HEK293 (cell line): ENCODE data around the gene PAK1.

Source experiments
- CTCF ChIA-PET: fragments of 350-600 bp; formaldehyde crosslinking; extraction: SDS; loops from one replicate; lab custom pipeline; 2021; ENCODE audit warnings: antibody characterized with exemption; lab: Yijun Ruan, JAX
- POLR2A ChIA-PET: fragments of 300-600 bp; formaldehyde crosslinking; extraction: SDS; loops from one replicate; lab custom pipeline; 2020; ENCODE audit warnings: antibody characterized with exemption, inconsistent platforms; lab: Yijun Ruan, JAX
- H3K27ac ChIP-seq: fragments of 200-500 bp; sonication (Bioruptor generic); 2 replicates; pipeline ENCODE4 v1.5.1; 2014; ENCODE audit warnings: low read depth, low read length, control low read depth, inconsistent platforms; ENCODE audit errors: extremely low read depth
- H3K36me3 ChIP-seq, 2 experiments: fragments of 200-500 bp in 1 of 2; sonication (Bioruptor generic) in 1 of 2; 1 replicate in 1 of 2; 2 replicates in 1 of 2; pipeline ENCODE4 v1.5.1; 2014 to 2017; ENCODE audit warnings: inconsistent platforms in 2 of 2, low read length in 2 of 2; ENCODE audit not compliant: control insufficient read depth in 2 of 2, insufficient read depth in 1 of 2
- H3K4me1 ChIP-seq: fragments of 200-500 bp; sonication (Bioruptor generic); 2 replicates; pipeline ENCODE4 v1.5.1; 2014; ENCODE audit warnings: mild to moderate bottlenecking, low read length, inconsistent platforms; ENCODE audit not compliant: control insufficient read depth, insufficient read depth
- H3K4me3 ChIP-seq: 2 replicates; pipeline ENCODE4 v1.5.1; 2011; ENCODE audit warnings: low read depth, mild to moderate bottlenecking, control low read depth, low read length, moderate library complexity
- H3K9me3 ChIP-seq: fragments of 200-500 bp; sonication (Bioruptor generic); 2 replicates; pipeline ENCODE4 v1.5.1; 2014; ENCODE audit warnings: low read depth, low read length, inconsistent platforms; ENCODE audit not compliant: control insufficient read depth, insufficient read depth
- GLI2 ChIP-seq: fragments of 450-650 bp; formaldehyde crosslinking; IDR thresholded peaks from 2 replicates; pipeline ENCODE4; 2017; ENCODE audit warnings: missing biosample characterization, missing genetic modification characterization, low read depth, borderline replicate concordance
- KLF10 ChIP-seq: fragments of 450-650 bp; IDR thresholded peaks from 2 replicates; pipeline ENCODE4 v1.5.1; 2018; ENCODE audit warnings: missing biosample characterization, mild to moderate bottlenecking, missing genetic modification characterization
- MEIS1 ChIP-seq: sonication (generic); formaldehyde crosslinking; IDR thresholded peaks from 2 replicates; pipeline ENCODE4 v1.8.1; 2022; ENCODE audit warnings: missing genetic modification reagents, mild to moderate bottlenecking, borderline replicate concordance
- MYNN ChIP-seq: fragments of 450-650 bp; formaldehyde crosslinking; IDR thresholded peaks from 2 replicates; pipeline ENCODE4 v1.5.1; 2016; ENCODE audit warnings: missing biosample characterization, missing genetic modification characterization, borderline replicate concordance
- MZF1 ChIP-seq: fragments of 450-650 bp; formaldehyde crosslinking; IDR thresholded peaks from 2 replicates; pipeline ENCODE4 v1.5.1; 2017; ENCODE audit warnings: missing biosample characterization, missing genetic modification characterization, borderline replicate concordance
- SCRT2 ChIP-seq: fragments of 450-650 bp; formaldehyde crosslinking; IDR thresholded peaks from 2 replicates; pipeline ENCODE4 v1.5.1; 2016; ENCODE audit warnings: missing biosample characterization, missing genetic modification characterization
- YY1 ChIP-seq: fragments of 450-650 bp; formaldehyde crosslinking; IDR thresholded peaks from 2 replicates; pipeline ENCODE4 v1.5.1; 2018; ENCODE audit warnings: missing biosample characterization, missing genetic modification characterization
- ZBTB17 ChIP-seq: fragments of 450-650 bp; formaldehyde crosslinking; IDR thresholded peaks from 2 replicates; pipeline ENCODE4 v1.5.1; 2016; ENCODE audit warnings: missing biosample characterization, missing genetic modification characterization
- ZFP41 ChIP-seq: fragments of 450-650 bp; formaldehyde crosslinking; IDR thresholded peaks from 2 replicates; pipeline ENCODE4 v1.5.1; 2016; ENCODE audit warnings: missing biosample characterization, missing genetic modification characterization, borderline replicate concordance
- ZNF140 ChIP-seq: fragments of 450-650 bp; formaldehyde crosslinking; IDR thresholded peaks from 2 replicates; pipeline ENCODE4 v1.5.1; 2016; ENCODE audit warnings: missing biosample characterization, missing genetic modification characterization
- ZNF146 ChIP-seq: fragments of 450-650 bp; formaldehyde crosslinking; IDR thresholded peaks from 2 replicates; pipeline ENCODE4 v1.5.1; 2016; ENCODE audit warnings: missing biosample characterization, missing genetic modification characterization
- ZNF174 ChIP-seq: fragments of 450-650 bp; formaldehyde crosslinking; IDR thresholded peaks from 2 replicates; pipeline ENCODE4 v1.5.0; 2017; ENCODE audit warnings: missing biosample characterization, mild to moderate bottlenecking, missing genetic modification characterization
- ZNF214 ChIP-seq: fragments of 450-650 bp; formaldehyde crosslinking; IDR thresholded peaks from 2 replicates; pipeline ENCODE4 v1.5.1; 2017; ENCODE audit warnings: missing biosample characterization, mild to moderate bottlenecking, missing genetic modification characterization, borderline replicate concordance
- ZNF302 ChIP-seq: fragments of 450-650 bp; formaldehyde crosslinking; IDR thresholded peaks from 2 replicates; pipeline ENCODE4 v1.5.1; 2016; ENCODE audit warnings: missing biosample characterization, missing genetic modification characterization, low read depth
- ZNF354C ChIP-seq: fragments of 450-650 bp; formaldehyde crosslinking; IDR thresholded peaks from 2 replicates; pipeline ENCODE4 v1.5.1; 2016; ENCODE audit warnings: missing biosample characterization, missing genetic modification characterization, low read depth, borderline replicate concordance
- ZNF394 ChIP-seq: fragments of 450-650 bp; formaldehyde crosslinking; IDR thresholded peaks from 2 replicates; pipeline ENCODE4 v1.5.1; 2016; ENCODE audit warnings: missing biosample characterization, missing genetic modification characterization, mild to moderate bottlenecking, moderate library complexity, borderline replicate concordance
- ZNF433 ChIP-seq: fragments of 450-650 bp; formaldehyde crosslinking; IDR thresholded peaks from 2 replicates; pipeline ENCODE4 v1.5.1; 2016; ENCODE audit warnings: missing biosample characterization, missing genetic modification characterization, low read depth
- ZNF510 ChIP-seq: fragments of 450-650 bp; formaldehyde crosslinking; IDR thresholded peaks from 2 replicates; pipeline ENCODE4 v1.5.1; 2018; ENCODE audit warnings: mild to moderate bottlenecking, missing genetic modification characterization, missing biosample characterization; ENCODE audit not compliant: insufficient replicate concordance
- ZNF514 ChIP-seq: fragments of 450-650 bp; formaldehyde crosslinking; IDR thresholded peaks from 2 replicates; pipeline ENCODE4 v1.5.1; 2016; ENCODE audit warnings: missing biosample characterization, missing genetic modification characterization
- ZNF518A ChIP-seq: fragments of 450-650 bp; formaldehyde crosslinking; conservative IDR thresholded peaks from 2 replicates; pipeline ENCODE4 v1.5.1; 2016; ENCODE audit warnings: low read depth, missing biosample characterization, missing genetic modification characterization
- ZNF585B ChIP-seq: fragments of 450-650 bp; formaldehyde crosslinking; IDR thresholded peaks from 2 replicates; pipeline ENCODE4 v1.5.1; 2016; ENCODE audit warnings: missing biosample characterization, missing genetic modification characterization
- ZNF600 ChIP-seq: fragments of 450-650 bp; formaldehyde crosslinking; IDR thresholded peaks from 2 replicates; pipeline ENCODE4 v1.5.1; 2016; ENCODE audit warnings: missing biosample characterization, missing genetic modification characterization
- ZNF677 ChIP-seq: fragments of 450-650 bp; IDR thresholded peaks from 2 replicates; pipeline ENCODE4 v1.5.0; 2018; ENCODE audit warnings: missing biosample characterization, mild to moderate bottlenecking, missing genetic modification characterization, moderate library complexity
- ZNF791 ChIP-seq: fragments of 450-650 bp; formaldehyde crosslinking; IDR thresholded peaks from 2 replicates; pipeline ENCODE4 v1.5.1; 2016; ENCODE audit warnings: missing biosample characterization, missing genetic modification characterization
- ZSCAN18 ChIP-seq: fragments of 450-650 bp; formaldehyde crosslinking; IDR thresholded peaks from 2 replicates; pipeline ENCODE4 v1.5.1; 2016; ENCODE audit warnings: missing biosample characterization, missing genetic modification characterization

Gene PAK1

GRCh38 chr11:77309401-77310085 is 164.4 kb downstream of the PAK1 start:
- CTCF ChIA-PET = interaction anchor here (0.5 kb wide), 1 partner anchor 310 kb away, joined by 3 read pairs; no protein-coding TSS in a partner anchor
- H3K4me3 ChIP-seq = no peak overlapping the region
- H3K9me3 ChIP-seq = no peaks in the 10 kb centered on the region
- H3K27ac ChIP-seq = no peak overlapping the region
- TF ChIP-seq ZNF518A (no peak), GLI2 (tag by site-specific recombination) (no peak), ZSCAN18 (tag by site-specific recombination) (no peak), ZNF394 (tag by site-specific recombination) (no peak), KLF10 (tag by site-specific recombination) (no peak), ZNF302 (no peak), ZNF514 (no peak), ZBTB17 (tag by site-specific recombination) (no peak), ZNF791 (no peak), ZNF146 (tag by site-specific recombination) (no peak), SCRT2 (no peak), MZF1 (tag by site-specific recombination) (no peak), ZNF433 (tag by site-specific recombination) (no peak), YY1 (tag by site-specific recombination) (no peak), ZNF214 (no peak)
- H3K36me3 ChIP-seq = no peaks in the 10 kb centered on the region
- H3K4me1 ChIP-seq = no peaks in the 10 kb centered on the region
- POLR2A ChIA-PET = no interaction called here

DNA sequence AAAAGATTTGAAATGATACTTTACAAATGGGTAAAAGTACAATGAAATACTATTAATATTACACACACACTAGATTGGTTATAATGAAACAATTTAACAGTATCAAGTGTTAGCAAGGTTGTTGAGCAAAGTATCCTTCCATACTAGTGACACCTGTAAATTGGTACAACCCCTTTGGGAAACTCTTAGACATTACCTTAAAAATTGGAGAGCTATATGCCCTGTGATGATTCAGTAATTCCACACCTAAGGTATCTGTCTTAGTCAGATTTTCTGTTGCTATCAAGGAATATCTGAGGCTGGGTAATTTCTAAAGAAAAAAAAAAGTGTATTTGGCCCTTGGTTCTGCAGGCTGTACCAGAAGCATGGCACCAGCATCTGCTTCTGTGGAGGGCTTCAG is 165.1 kb downstream of the PAK1 start:
- Histone ChIP-seq H3K27ac (no peak overlapping the region), H3K36me3 (no peaks in the 10 kb centered on the region), H3K4me1 (no peaks in the 10 kb centered on the region), H3K9me3 (no peaks in the 10 kb centered on the region), H3K4me3 (no peak overlapping the region)
- POLR2A ChIA-PET = no interaction called here
- CTCF ChIA-PET = interaction anchor here (0.5 kb wide), 1 partner anchor 311 kb away, joined by 3 read pairs; no protein-coding TSS in a partner anchor
- no peak for TF ChIP-seq ZNF585B (tag by site-specific recombination)
- TF ChIP-seq MEIS1 (CRISPR knock-in tag) = no peak
- TF ChIP-seq ZNF140 = no peak
- no peak for TF ChIP-seq ZNF174
- TF ChIP-seq ZNF600 (tag by site-specific recombination) = no peak
- no peak for TF ChIP-seq ZNF677
- no peak for TF ChIP-seq ZNF518A
- no peak for TF ChIP-seq ZFP41 (tag by site-specific recombination)
- TF ChIP-seq ZNF354C (tag by site-specific recombination) = no peak
- no peak for TF ChIP-seq ZNF510 (tag by site-specific recombination)
- TF ChIP-seq MYNN (tag by site-specific recombination) = no peak
